Uterus (tissue), 2 donors: Measurements from ENCODE around the gene GSTO2.

Experiments
- POLR2A ChIP-seq, 2 donors: fragments of 450-650 bp; IDR thresholded peaks; one replicate each; pipeline ENCODE4 v1.6.1; 2016; ENCODE audit warnings: antibody characterized with exemption in 2 of 2, mild to moderate bottlenecking in 1 of 2, moderate library complexity in 1 of 2
- TF ChIP-seq, protein P1 (sequence below), 4 experiments: fragments of 200-600 bp in 2 of 4; fragments of 450-650 bp in 2 of 4; sonication (generic) in 2 of 4; IDR thresholded peaks; one replicate each; pipeline ENCODE4 v1.5.1; 2016 to 2019; ENCODE audit warnings: antibody characterized with exemption in 4 of 4, mild to moderate bottlenecking in 2 of 4, moderate library complexity in 1 of 4

DNA sequence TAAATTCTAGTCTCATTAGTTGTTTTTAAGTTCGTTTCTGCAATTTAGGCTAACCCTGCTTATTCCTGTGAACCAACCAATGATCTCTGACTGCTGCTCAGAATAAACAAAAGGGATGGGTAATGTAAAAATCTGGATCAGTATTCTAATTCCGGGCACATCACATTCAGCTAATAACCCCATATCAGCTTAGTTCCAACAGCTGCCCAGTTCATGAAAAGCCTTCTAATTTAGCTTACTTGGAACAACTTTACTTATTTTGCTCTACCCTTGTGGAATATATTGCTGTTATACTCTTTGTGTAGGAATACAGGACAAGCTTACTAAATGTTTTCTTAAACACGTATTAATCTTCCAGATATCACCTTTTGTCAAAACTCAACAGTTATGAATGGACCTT is 33.2 kb upstream of the GSTO2 start:
- TF ChIP-seq, protein P1, sequence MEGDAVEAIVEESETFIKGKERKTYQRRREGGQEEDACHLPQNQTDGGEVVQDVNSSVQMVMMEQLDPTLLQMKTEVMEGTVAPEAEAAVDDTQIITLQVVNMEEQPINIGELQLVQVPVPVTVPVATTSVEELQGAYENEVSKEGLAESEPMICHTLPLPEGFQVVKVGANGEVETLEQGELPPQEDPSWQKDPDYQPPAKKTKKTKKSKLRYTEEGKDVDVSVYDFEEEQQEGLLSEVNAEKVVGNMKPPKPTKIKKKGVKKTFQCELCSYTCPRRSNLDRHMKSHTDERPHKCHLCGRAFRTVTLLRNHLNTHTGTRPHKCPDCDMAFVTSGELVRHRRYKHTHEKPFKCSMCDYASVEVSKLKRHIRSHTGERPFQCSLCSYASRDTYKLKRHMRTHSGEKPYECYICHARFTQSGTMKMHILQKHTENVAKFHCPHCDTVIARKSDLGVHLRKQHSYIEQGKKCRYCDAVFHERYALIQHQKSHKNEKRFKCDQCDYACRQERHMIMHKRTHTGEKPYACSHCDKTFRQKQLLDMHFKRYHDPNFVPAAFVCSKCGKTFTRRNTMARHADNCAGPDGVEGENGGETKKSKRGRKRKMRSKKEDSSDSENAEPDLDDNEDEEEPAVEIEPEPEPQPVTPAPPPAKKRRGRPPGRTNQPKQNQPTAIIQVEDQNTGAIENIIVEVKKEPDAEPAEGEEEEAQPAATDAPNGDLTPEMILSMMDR (IDR thresholded peaks at IDR 0.05), result no peak
- no peak for TF ChIP-seq POLR2A (IDR thresholded peaks at IDR 0.05)
